GM21786 (cell line): ENCODE data around the gene ZNF225.
"Not testable (repeated sequence)": the region's sequence is repeated elsewhere in the genome, so short reads cannot be mapped to it uniquely, and the experiment has no call there.

Experiments
- ATAC-seq: cut with Tn5 transposase; IDR thresholded peaks from one replicate; pipeline ENCODE4 v1.9.1; 2021; ENCODE audit not compliant: unreplicated experiment

ZNF225 gene

DNA sequence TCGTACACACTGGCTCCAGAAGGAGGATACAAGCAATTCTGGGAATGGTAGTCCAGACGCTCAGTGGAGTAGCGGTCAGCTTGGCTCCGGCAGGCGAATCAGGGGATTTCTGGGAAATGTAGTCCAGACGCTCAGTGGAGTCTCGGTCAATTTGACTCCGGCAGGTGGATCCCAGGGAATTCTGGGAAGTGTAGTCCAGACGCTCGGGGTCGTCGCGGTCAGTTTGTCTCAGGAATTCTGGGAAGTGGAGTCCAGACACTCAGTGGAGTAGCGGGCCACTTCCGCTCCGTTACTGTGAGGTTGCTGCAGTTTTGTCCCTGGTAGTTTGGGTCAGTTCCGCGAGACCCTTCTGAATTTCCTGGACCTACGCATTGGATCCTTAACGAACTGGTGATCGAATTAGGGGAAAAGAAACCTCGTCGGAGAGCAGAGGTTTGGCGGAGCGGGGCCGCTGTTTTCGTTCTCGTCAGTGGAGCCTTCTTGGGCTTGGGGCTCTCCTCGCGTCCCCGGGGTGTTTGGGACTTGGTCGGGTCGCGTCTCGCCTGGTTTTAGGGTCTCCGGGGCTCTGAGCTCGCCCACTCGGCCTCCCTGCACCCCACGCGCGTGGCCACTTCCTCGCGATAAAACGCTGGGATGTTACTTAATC lies at the start of gene ZNF225:
ZNF225 (plus strand) TSS at position 262 of the 646 bp plus-strand sequence. CDS start 2,429 bp downstream, outside the sequence.
- ATAC-seq = peak; percentile 92

DNA sequence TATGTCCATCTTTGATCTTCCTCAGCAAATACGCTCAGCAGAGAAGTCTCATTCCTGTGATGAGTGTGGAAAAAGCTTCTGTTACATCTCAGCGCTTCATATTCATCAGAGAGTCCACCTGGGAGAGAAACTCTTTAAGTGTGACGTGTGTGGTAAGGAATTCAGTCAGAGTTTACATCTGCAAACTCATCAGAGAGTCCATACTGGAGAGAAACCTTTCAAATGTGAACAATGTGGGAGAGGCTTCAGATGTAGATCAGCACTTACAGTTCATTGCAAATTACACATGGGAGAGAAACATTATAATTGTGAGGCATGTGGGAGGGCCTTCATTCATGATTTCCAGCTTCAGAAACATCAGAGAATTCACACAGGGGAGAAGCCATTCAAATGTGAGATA lies 46.9 kb upstream of the ZNF225 start:
- ATAC-seq = no peak

DNA sequence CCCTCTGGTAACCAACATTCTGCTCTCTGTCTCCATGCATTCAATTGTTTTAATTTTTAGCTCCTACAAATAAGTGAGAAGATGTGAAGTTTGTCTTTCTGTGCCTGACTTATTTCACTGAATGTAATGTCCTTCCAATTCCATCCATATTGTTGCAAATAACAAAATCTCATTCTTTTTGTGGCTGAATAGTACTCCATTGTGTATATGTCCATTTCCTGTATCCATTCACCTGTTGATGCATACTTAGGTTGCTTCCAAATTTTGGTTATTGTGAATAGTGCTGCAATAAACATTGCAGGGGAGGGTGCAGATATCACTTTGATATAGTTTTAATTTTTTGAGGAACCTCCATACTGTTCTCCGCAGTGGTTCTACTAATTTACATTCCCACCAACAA lies 43.8 kb upstream of the ZNF225 start:
- ATAC-seq = no peak

DNA sequence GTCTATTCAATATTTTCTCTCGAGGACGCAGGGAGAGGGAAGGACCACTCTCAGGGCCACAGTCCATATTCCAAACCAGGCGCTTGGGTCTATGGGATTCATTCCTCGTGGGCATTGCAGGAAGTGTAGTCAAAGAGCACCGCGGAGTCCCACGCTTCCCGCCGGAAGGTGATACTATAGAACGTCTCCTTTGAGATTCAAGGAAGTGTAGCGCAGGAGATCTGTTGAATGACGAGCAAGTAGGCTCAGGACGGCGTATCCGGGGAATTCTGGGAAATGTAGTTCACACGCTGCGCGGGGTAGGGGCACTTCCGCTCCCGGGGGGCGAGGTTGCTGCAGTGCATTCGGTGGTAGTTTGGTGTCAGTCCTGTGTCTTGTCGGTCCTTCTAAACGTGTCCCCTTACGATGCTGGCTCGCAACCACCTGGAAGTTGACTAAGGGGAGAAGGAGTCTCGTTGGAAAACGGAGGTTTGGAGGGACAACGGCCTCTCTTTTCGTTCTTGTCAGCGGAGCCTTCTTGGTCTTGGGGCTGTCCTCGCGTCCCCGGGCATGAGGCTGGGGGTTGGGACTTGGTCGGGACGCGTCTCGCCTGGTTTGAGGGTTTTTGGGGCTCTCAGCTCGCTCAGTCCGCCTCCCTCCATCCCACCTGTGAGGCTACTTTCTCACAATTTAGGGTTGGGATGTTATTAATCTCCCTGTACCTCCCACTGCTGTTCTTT lies 41.2 kb upstream of the ZNF225 start, which contains the start of gene ZNF284:
ZNF284 (plus strand) TSS at position 336 of the 719 bp plus-strand sequence. CDS start 4,231 bp downstream, outside the sequence.
- peak; percentile 94 for ATAC-seq

DNA sequence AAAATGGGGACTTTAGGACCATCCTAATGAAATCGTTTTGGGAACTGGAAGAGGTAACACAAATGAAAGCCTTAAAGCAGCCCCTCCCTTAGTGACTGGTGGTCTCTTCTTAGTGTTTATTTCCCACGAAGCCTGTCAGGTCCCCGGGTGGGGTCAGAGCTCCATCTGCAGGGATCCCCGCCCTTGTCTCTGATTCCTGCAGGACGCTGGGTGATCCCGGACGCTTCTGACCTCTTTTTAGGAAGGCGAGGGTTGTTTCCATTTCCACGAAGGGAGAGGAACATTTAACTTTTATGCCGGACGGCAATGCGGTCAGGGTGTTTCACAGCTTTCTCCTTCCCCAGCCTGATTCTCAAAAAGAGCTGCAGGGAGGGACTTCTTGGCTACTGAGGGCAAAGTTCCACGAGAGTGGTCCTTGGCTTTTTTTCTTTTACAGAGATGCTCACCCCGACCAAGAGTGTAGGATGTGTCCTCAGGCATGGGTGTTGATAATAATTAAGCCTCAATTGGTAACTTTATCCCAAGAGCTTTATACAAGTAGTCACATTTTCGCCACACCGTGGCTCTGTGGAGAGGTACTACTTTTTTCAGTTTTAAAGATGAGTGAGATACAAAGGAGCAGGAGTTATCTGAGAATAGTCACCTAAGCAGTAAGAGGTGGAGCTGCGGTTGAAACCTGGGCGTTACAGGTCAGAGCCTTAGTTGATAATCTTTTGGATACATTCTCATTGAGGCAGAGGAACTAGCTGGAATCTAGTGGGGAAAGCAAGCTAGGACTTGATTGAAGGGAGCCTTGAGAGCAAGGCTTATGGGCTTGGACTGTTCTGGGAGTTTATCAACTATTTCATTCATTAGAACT lies 40.4 kb upstream of the ZNF225 start:
- no peak for ATAC-seq

DNA sequence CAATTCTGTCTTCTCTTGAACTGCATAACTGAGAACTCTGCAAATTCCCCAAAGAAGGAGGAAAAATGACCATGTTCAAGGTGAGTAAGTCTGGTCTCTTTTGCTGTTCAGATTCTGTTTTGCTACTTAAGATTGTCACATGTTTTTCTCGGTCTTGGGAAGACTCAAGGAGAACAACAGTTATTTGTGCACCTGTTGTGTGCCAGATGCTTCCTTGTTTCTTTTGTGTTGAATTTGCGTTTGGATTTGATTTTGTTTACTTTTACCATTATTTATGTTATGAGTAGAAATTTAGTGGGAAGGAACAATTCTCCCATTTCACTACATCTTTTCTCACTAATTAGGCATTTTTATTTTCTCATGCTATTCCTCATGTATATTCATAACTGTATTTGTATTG lies 36.9 kb upstream of the ZNF225 start:
- no peak for ATAC-seq

DNA sequence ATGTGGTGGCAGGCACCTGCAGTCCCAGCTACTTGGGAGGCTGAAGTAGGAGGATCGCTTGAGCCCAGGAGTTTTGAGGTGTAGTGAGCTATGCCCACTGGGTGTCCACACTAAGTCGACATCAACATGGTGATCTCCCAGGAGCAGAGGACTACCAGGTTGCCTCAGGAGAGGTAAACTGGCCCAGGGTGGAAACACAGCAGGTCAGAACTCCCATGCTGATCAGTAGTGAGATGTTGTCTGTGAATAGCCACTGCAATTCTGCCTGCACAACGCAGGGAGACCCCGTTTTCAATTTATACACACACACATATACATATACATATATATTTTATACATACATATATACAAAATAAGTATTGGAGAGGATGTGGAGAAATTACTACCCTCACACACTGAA lies 21.1 kb upstream of the ZNF225 start:
- no peak for ATAC-seq

DNA sequence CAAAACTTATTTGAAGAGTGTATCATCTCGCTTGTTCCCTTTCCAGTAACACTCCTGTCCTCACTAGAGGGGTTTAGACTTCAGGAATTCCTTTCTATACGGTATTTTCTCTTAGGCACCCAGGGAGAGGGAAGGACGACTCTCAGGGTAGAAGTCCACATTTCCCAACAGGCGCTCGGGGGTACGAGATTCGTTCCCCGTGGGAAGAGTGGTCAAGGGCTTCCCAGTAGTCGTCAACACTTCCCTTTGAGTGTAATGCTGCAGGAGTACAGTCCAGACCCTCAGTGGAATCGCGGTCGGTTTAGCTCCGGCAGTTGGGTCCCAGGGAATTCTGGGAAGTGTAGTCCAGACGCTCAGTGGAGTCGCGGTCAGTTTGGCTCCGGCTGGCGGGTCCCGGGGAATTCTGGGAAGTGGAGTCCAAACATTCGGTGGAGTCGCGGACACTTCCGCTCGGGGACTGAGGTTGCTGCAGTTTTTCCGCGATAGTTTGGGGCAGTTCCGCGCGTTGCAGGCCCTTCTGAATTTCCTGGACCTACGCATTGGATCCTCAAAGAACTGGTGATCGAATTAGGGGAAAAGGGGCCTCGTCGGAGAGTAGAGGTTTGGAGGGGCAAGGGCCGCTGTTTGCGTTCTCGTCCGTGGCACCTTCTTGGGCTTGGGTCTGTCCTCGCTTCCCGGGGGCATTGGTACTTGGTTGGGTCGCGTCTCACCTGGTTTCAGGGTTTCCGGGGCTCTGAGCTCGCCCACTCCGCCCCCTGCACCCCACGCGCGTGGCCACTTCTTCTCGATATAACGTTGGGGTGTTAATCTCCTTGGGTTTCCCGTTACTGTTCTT lies 19.1 kb upstream of the ZNF225 start, which contains the start of gene ZNF224:
ZNF224 (plus strand) TSS at position 431 of the 835 bp plus-strand sequence. CDS start 3,513 bp downstream, outside the sequence.
- ATAC-seq = peak; percentile 84

DNA sequence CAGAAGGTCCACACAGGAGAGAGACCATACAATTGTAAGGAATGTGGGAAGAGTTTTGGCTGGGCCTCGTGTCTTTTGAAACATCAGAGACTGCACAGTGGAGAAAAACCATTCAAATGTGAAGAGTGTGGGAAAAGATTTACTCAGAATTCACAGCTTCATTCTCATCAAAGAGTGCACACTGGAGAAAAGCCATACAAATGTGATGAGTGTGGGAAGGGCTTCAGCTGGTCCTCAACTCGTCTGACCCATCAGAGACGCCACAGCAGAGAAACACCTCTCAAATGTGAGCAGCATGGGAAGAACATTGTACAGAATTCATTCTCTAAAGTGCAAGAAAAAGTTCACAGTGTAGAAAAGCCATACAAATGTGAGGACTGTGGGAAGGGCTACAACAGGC lies 5.4 kb upstream of the ZNF225 start:
- ATAC-seq = no peak

DNA sequence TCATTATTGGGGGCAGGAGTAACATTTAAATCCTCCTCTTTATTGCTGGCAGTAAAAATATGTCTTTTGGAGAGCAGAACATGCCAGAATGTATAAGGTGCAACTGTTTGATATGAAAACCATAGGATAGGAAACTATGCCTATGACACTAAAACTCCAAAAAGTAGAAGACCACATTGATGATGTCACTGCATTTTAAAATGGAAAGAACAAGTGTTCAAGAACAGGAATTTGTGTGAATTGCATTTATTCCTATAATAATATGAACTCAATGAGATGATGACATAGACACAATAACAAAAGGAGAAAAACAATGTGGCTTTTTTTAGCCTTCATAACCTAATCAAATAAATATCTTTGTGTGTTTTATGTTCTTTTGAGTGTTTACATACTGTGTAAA lies 3.7 kb upstream of the ZNF225 start:
- no peak for ATAC-seq

DNA sequence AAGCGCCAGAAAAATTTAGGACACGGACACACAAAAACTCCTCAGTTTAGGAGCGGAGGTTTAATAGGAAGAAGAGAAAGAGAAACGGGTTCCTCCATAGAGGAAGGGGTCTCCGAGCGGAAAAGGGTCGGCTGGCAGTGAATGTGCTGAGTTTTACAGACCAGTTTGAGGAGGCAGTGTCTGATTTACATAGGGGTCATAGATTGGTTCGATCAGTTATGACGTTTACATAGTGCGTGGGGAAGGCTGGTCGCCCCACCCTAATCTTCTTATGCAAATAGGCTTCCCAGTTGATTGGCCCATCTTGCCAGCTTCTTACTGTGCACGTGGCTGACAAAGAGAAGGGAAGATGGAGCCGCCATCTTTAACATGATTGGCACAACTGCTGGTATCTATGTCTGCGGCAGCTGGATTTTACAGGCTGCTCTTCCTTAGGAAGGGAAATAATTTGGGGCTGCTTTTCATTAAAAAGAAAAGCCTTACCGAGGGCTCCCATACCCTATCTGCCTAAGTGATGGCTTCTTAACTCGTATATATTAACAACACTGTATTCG lies 1.2 kb upstream of the ZNF225 start:
- ATAC-seq = no peak

DNA sequence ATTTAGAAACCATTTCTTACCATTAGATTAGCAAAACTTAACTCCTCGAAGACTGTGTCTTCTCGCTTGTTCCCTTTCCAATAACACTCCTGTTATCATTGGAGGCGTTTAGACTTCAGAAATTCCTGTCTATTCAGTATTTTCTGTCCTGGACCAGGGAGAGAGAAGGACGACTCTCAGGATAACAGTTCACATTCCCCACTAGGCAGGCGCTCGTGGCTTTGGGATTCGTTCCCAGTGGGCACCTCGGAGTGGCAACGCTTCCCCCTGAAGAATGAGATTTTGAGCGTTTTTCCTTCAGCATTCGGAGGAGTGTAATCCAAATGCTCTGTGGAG lies 429 bp upstream of the ZNF225 start:
- peak; percentile 9 for ATAC-seq

DNA sequence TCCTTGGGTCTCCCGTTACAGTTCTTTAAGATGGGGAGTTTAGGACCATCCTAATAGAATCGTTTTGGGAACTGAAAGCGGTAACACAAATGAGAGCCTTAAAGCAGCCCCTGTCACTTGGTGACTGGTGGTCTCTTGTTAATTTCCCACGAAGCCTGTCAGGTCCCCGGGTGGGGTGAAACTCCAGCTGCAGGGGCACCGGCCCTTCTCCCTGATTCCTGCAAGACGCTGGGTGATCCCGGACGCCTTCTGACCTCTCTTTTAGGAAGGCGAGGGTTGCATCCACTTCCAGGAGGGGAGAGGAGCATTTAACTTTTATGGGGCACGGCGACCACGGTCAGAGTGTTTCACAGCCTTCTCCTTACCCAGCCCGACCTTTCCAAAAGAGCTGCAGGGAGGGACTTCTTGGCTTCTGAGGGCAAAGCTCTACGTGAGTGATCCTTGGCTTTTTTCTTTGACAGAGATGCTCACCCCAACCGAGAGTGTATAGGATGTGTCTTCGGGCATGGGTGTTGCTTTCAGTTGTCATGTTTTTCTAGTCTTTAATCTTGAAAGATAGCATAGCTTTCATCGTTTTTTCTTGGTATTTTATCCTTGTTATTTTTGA lies 688 bp downstream of the ZNF225 start:
- ATAC-seq = peak; percentile 7

DNA sequence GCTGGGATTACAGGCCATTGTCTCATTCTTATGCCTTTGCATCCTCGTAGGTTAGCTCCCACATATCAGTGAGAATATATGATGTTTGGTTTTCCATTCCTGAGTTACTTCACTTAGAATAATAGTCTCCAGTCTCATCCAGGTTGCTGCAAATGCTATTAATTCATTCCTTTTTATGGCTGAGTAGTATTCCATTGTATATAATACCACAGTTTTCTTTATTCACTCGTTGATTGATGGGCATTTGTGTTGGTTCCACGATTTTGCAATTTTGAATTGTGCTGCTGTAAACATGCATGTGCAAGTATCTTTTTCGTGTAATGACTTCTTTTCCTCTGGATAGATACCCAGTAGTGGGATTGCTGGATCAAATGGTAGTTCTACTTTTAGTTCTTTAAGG lies 8.0 kb downstream of the ZNF225 start:
- not testable (repeated sequence) for ATAC-seq

DNA sequence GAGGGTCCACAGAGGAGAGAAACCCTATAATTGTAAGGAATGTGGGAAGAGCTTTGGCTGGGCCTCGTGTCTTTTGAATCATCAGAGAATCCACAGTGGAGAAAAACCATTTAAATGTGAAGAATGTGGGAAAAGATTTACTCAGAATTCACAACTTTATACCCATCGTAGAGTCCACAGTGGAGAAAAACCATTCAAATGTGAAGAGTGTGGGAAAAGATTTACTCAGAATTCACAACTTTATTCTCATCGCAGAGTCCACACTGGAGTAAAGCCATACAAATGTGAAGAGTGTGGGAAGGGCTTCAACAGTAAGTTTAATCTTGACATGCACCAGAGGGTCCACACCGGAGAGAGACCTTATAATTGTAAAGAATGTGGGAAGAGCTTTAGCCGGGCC lies 18.8 kb downstream of the ZNF225 start:
- ATAC-seq = no peak

DNA sequence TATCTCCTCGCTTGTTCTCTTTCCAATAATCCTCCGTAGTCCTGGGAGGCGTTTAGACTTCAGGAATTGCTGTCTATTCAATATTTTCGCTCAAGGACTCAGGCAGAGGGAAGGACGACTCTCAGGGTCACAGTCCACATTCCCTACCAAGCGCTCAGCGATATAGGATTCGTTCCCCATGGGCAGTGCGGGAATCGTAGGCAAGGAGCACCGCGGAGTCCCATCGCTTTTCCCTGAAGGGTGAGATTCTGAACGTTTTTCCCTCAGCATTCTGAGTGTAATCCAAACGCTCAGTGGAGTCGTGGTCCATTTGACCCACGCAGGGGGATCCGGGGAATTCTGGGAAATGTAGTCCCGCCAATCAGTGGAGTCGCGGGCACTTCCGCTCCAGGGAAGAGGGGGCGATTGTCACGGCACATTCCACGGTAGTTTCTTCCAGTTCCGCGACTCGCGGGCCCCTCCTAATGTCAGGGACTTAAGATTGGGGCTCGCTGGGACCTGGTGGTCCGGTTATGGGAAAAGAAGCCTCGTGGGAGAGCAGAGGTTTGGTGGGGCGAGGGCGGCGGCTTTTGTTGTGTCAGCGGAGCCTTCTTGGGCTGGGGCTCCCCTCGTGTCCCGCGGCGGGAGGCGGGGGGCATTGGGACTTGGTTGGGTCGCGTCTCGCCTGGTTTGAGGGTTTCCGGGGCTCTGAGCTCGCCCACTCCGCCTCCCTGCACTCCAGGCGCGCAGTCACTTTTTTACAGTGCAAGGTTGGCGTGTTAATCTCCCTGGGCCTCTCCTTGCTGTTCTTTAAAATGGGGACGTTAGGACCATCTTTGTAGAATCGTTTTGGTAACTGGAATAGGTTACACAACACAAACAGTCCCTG lies 28.2 kb downstream of the ZNF225 start, which contains the start of gene ZNF234:
ZNF234 (plus strand) TSS at position 364 of the 868 bp plus-strand sequence. CDS start 3,079 bp downstream, outside the sequence.
- peak; percentile 65 for ATAC-seq

DNA sequence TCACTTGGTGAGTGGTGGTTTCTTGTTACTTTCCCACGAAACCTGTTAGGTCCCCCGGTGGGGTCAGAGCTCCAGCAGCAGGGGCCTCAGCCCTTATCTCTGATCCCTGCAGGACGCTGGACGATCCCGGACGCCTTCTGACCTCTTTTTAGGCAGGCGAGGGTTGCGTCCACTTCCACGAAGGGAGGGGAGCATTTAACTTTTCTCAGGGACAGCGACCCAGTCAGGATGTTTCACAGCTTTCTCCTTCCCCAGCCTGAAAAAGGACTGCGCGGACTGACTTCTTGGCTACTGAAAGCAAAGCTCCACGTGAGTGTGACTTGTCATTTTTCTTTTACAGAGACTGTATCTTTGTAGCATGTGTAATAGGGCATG lies 28.8 kb downstream of the ZNF225 start:
- ATAC-seq = no peak

DNA sequence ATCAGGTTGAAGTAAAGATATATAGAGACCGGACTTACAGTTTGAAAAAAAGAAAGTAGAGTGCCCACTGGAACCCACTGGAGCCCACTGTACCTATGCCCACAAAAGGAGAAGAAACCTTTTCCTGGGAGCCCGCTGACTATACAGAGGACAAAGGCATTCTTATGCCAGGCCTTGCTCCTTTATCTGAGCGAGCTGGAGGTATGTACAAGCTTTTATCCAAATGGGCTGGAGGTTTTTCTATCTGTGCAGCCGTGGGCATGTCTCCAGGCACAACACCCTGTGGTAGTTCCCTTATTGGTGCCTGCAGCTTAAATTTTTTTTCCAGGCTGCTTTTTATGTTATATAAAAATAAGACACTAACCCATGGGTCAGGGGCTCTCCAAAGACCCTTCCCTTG lies 36.6 kb downstream of the ZNF225 start:
- ATAC-seq = no peak

DNA sequence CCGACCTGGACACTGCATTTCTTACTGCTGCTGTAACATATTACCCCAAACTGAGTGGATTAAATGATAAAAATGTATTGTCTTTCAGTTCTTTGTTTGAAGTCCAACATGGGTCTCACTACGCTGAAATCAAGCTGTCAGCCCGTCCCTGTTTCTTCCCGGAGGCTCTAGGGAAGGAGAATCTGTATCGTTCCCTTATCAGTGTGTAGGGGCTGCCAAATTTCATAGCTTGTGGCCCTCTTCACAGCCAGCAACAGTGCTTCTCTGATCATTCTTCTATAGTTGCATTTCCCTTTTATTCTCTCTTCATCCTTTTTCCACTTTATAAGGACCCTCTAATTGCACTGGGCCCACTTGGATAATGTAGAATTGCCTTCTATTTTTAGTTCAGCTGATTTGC lies 38.3 kb downstream of the ZNF225 start:
- ATAC-seq = no peak
